ENCODE results near the gene PDCD6IP. TPM values are rescaled to one million over a fixed set of nuclear protein-coding genes. Genes with fewer than 3 reads are reported as not detected.
"Not testable (repeated sequence)": the region's sequence is repeated elsewhere in the genome, so short reads cannot be mapped to it uniquely, and the experiment has no call there.

Gene PDCD6IP
- total RNA-seq, 1 donor from 2014 or later = 296 TPM

- H3K4me3 ChIP-seq = no peak overlapping the region
- H3K36me3 ChIP-seq = no peaks in the 10 kb centered on the region
- no peak for TF ChIP-seq CTCF (IDR thresholded peaks at IDR 0.05)
- intact Hi-C loops (cut with DNase I) = no loop called here
- no peaks in the 10 kb centered on the region for H3K9me3 ChIP-seq
- H3K4me1 ChIP-seq = no peaks in the 10 kb centered on the region
- ATAC-seq (no peak), DNase-seq (no peak)
- no peak overlapping the region for H3K27ac ChIP-seq
- H3K27me3 ChIP-seq (ENCODE audit: low read depth) = no peaks in the 10 kb centered on the region
These were observed 18.7 kb upstream of the PDCD6IP start for GRCh38 chr3:33779751-33780150.

GRCh38 chr3:33781413-33781812 is 17.0 kb upstream of the PDCD6IP start:
- ATAC-seq; H3K4me1 ChIP-seq; H3K4me3 ChIP-seq; H3K36me3 ChIP-seq; H3K9me3 ChIP-seq; DNase-seq; H3K27ac ChIP-seq; intact Hi-C loops (cut with DNase I); H3K27me3 ChIP-seq (ENCODE audit: low read depth): not testable (repeated sequence)

- no peak for TF ChIP-seq CTCF (IDR thresholded peaks at IDR 0.05)
- DNase-seq (no peak), ATAC-seq (no peak)
- Histone ChIP-seq H3K27me3 (ENCODE audit: low read depth) (no peaks in the 10 kb centered on the region), H3K36me3 (no peaks in the 10 kb centered on the region), H3K27ac (no peak overlapping the region), H3K9me3 (no peaks in the 10 kb centered on the region), H3K4me3 (peak overlapping the region; percentile 20), H3K4me1 (peaks cover 5% of the 10 kb centered on the region)
- intact Hi-C loops (cut with DNase I) = loop anchor here (5.0 kb wide), 1 partner anchor 149 kb away; no protein-coding TSS in a partner anchor
These were observed 11.7 kb upstream of the PDCD6IP start for GRCh38 chr3:33786565-33787327.

- H3K4me3 ChIP-seq = peak overlapping the region; percentile 20
- H3K4me1 ChIP-seq = peaks cover 5% of the 10 kb centered on the region
- no peak overlapping the region for H3K27ac ChIP-seq
- peak; percentile 82 for TF ChIP-seq CTCF (IDR thresholded peaks at IDR 0.05)
- intact Hi-C loops (cut with DNase I) = loop anchor here (5.0 kb wide), 1 partner anchor 150 kb away; no protein-coding TSS in a partner anchor
- no peaks in the 10 kb centered on the region for H3K9me3 ChIP-seq
- H3K36me3 ChIP-seq = no peaks in the 10 kb centered on the region
- ATAC-seq (peak; percentile 88 to 89), DNase-seq (peak; percentile 53)
- H3K27me3 ChIP-seq (ENCODE audit: low read depth) = no peaks in the 10 kb centered on the region
These were observed 11.0 kb upstream of the PDCD6IP start for GRCh38 chr3:33787328-33788009.

GRCh38 chr3:33789183-33789954 is 9.1 kb upstream of the PDCD6IP start:
- intact Hi-C loops (cut with DNase I) = loop anchor here (5.0 kb wide), 1 partner anchor 152 kb away; no protein-coding TSS in a partner anchor
- DNase-seq = no peak
- ATAC-seq = no peak

More at GRCh38 chr3:33789183-33789954, 9.1 kb upstream of the PDCD6IP start:
- no peak for TF ChIP-seq CTCF (IDR thresholded peaks at IDR 0.05)
- no peaks in the 10 kb centered on the region for H3K27me3 ChIP-seq (ENCODE audit: low read depth)
- no peaks in the 10 kb centered on the region for H3K36me3 ChIP-seq
- H3K9me3 ChIP-seq = no peaks in the 10 kb centered on the region
- H3K4me3 ChIP-seq = no peak overlapping the region
- peaks cover 5% of the 10 kb centered on the region for H3K4me1 ChIP-seq
- no peak overlapping the region for H3K27ac ChIP-seq

All from lower lobe of right lung (tissue), 2 donors.